ENCODE data around the gene ATG2B.

DNA sequence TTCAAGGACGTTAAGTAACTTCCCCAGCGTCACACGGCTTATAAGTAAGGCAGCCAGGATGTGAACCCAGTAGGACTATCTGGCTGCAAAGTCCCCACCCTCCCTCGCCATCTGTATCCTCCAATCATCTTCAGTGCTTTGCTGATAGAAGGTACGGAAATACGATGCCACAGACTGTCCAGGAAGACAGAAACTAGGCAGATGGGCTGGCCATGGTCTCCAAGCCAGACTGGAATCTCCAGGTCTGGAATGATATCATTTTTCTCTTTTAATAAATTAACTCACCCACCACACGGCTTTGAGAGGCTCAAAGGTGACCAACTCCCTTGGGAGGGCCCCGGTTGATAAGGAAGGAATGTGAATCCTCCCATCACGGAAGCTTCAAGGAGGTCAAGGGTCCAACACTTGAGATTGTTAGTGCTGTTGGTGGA, 123.4 kb downstream of the ATG2B start:
- TF ChIP-seq KDM1A (IDR thresholded peaks at IDR 0.05; ENCODE audit: low read depth) (no peak), POLR2A (IDR thresholded peaks at IDR 0.05; ENCODE audit: low read length) (no peak), EP300 (IDR thresholded peaks at IDR 0.05) (no peak), BHLHE40 (IDR thresholded peaks at IDR 0.05; ENCODE audit: low read depth, low read length) (no peak), CHD4 (IDR thresholded peaks at IDR 0.05; ENCODE audit: borderline replicate concordance) (no peak)
- TF ChIP-seq, protein P1, sequence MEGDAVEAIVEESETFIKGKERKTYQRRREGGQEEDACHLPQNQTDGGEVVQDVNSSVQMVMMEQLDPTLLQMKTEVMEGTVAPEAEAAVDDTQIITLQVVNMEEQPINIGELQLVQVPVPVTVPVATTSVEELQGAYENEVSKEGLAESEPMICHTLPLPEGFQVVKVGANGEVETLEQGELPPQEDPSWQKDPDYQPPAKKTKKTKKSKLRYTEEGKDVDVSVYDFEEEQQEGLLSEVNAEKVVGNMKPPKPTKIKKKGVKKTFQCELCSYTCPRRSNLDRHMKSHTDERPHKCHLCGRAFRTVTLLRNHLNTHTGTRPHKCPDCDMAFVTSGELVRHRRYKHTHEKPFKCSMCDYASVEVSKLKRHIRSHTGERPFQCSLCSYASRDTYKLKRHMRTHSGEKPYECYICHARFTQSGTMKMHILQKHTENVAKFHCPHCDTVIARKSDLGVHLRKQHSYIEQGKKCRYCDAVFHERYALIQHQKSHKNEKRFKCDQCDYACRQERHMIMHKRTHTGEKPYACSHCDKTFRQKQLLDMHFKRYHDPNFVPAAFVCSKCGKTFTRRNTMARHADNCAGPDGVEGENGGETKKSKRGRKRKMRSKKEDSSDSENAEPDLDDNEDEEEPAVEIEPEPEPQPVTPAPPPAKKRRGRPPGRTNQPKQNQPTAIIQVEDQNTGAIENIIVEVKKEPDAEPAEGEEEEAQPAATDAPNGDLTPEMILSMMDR (IDR thresholded peaks at IDR 0.05): no peak
- TF ChIP-seq, protein P2, sequence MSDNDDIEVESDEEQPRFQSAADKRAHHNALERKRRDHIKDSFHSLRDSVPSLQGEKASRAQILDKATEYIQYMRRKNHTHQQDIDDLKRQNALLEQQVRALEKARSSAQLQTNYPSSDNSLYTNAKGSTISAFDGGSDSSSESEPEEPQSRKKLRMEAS (IDR thresholded peaks at IDR 0.05): no peak
- TF ChIP-seq, protein P3, sequence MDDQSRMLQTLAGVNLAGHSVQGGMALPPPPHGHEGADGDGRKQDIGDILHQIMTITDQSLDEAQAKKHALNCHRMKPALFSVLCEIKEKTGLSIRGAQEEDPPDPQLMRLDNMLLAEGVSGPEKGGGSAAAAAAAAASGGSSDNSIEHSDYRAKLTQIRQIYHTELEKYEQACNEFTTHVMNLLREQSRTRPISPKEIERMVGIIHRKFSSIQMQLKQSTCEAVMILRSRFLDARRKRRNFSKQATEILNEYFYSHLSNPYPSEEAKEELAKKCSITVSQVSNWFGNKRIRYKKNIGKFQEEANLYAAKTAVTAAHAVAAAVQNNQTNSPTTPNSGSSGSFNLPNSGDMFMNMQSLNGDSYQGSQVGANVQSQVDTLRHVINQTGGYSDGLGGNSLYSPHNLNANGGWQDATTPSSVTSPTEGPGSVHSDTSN (IDR thresholded peaks at IDR 0.05): no peak
- TF ChIP-seq, protein P4, sequence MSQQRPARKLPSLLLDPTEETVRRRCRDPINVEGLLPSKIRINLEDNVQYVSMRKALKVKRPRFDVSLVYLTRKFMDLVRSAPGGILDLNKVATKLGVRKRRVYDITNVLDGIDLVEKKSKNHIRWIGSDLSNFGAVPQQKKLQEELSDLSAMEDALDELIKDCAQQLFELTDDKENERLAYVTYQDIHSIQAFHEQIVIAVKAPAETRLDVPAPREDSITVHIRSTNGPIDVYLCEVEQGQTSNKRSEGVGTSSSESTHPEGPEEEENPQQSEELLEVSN (IDR thresholded peaks at IDR 0.05; ENCODE audit: borderline replicate concordance, low read depth): no peak
